Astrocyte of the spinal cord (primary cell): ENCODE data around the gene ZNF44.

ENCODE experiments used
- DNase-seq: peaks from one replicate; pipeline ENCODE4 v3.0.0; 2011; ENCODE audit warnings: low read depth, low spot score
- H3K4me3 ChIP-seq: 2 replicates; pipeline ENCODE4 v1.5.1; 2011; ENCODE audit warnings: low read depth, mild to moderate bottlenecking, low read length, moderate library complexity
- CTCF ChIP-seq: IDR thresholded peaks from 2 replicates; pipeline ENCODE4 v1.5.1; 2012; ENCODE audit warnings: low read depth, mild to moderate bottlenecking, low read length, inconsistent platforms
- in situ Hi-C: cut with HindIII; loops from 2 replicates; pipeline ENCODE4 v1.10.0; 2017; ENCODE audit warnings: low sequenced_read_pairs

Gene ZNF44

GRCh38 chr19:12294249-12295158 is at the start of gene ZNF44:
ZNF44 (minus strand) TSS chr19:12294883; CDS start chr19:12294694, 189 bp downstream.
- TF ChIP-seq CTCF, result no peak
- peak within 1 kb of the TSS; percentile 95 for H3K4me3 ChIP-seq
- in situ Hi-C loops, result no loop called here
- peak; percentile 93 for DNase-seq

GRCh38 chr19:12333162-12334159 is 38.8 kb upstream of the ZNF44 start, which contains the start of gene ZNF563:
ZNF563 (minus strand) TSS chr19:12333633; CDS start chr19:12333482, 151 bp downstream.
- in situ Hi-C loops, result no loop called here
- H3K4me3 ChIP-seq, result peak within 1 kb of the TSS; percentile 85
- no peak for TF ChIP-seq CTCF
- DNase-seq, result peak; percentile 88

- in situ Hi-C loops, result no loop called here
- no peak for TF ChIP-seq CTCF
- H3K4me3 ChIP-seq, result no peak overlapping the region
- no peak for DNase-seq
Observed at GRCh38 chr19:12331211-12331941, 36.7 kb upstream of the ZNF44 start.

GRCh38 chr19:12330340-12330739 is 35.7 kb upstream of the ZNF44 start:
- no peak for DNase-seq
- H3K4me3 ChIP-seq, result no peak overlapping the region
- no peak for TF ChIP-seq CTCF
- in situ Hi-C loops, result no loop called here

GRCh38 chr19:12325690-12326089 is 31.0 kb upstream of the ZNF44 start:
- H3K4me3 ChIP-seq, result no peak overlapping the region
- no peak for TF ChIP-seq CTCF
- DNase-seq, result no peak
- in situ Hi-C loops, result no loop called here
